Ishikawa (cell line): ENCODE results near the gene MACROH2A2.

Experiments used
- CEBPB ChIP-seq: IDR thresholded peaks from 2 replicates; pipeline ENCODE4 v1.6.1; 2012
- CREB1 ChIP-seq: IDR thresholded peaks from 2 replicates; pipeline ENCODE4 v1.6.1; 2012; ENCODE audit warnings: low read depth
- EGR1 ChIP-seq: IDR thresholded peaks from 2 replicates; pipeline ENCODE4 v1.6.1; 2012
- EP300 ChIP-seq: IDR thresholded peaks from 2 replicates; pipeline ENCODE4 v1.6.1; 2012; ENCODE audit warnings: borderline replicate concordance
- FOXM1 ChIP-seq: IDR thresholded peaks from 2 replicates; pipeline ENCODE4 v1.6.1; 2012; ENCODE audit warnings: low read depth, borderline replicate concordance
- MAX ChIP-seq: IDR thresholded peaks from 2 replicates; pipeline ENCODE4 v1.6.1; 2012
- NFIC ChIP-seq: IDR thresholded peaks from 2 replicates; pipeline ENCODE4 v1.6.1; 2012
- RAD21 ChIP-seq: IDR thresholded peaks from 2 replicates; pipeline ENCODE4 v1.6.1; 2012; ENCODE audit warnings: low read depth
- REST ChIP-seq: IDR thresholded peaks from 2 replicates; pipeline ENCODE4 v1.6.1; 2012; ENCODE audit warnings: low read depth, mild to moderate bottlenecking
- TAF1 ChIP-seq: IDR thresholded peaks from 2 replicates; pipeline ENCODE4 v1.6.1; 2012; ENCODE audit warnings: low read depth, mild to moderate bottlenecking
- TCF12 ChIP-seq: IDR thresholded peaks from 2 replicates; pipeline ENCODE4 v1.6.1; 2012; ENCODE audit warnings: low read depth
- TEAD4 ChIP-seq: IDR thresholded peaks from 2 replicates; pipeline ENCODE4 v1.6.1; 2012
- USF1 ChIP-seq: IDR thresholded peaks from 2 replicates; pipeline ENCODE4 v1.6.1; 2012
- YY1 ChIP-seq: IDR thresholded peaks from 2 replicates; pipeline ENCODE4 v1.6.1; 2012; ENCODE audit warnings: low read depth
- ZBTB7A ChIP-seq: IDR thresholded peaks from 2 replicates; pipeline ENCODE4 v1.6.1; 2012; ENCODE audit warnings: low read depth

Gene MACROH2A2

GRCh38 chr10:70111496-70111895 lies 58.9 kb downstream of the MACROH2A2 start:
- TF ChIP-seq NFIC (no peak), CREB1 (no peak), REST (no peak), TAF1 (no peak), USF1 (no peak), MAX (no peak), EP300 (no peak), RAD21 (no peak), ZBTB7A (no peak), CEBPB (no peak), FOXM1 (no peak), YY1 (no peak), TEAD4 (no peak), TCF12 (no peak), EGR1 (no peak)

GRCh38 chr10:70112071-70112470 lies 59.4 kb downstream of the MACROH2A2 start:
- TF ChIP-seq NFIC (no peak), REST (no peak), USF1 (no peak), EGR1 (no peak), TCF12 (no peak), EP300 (no peak), TEAD4 (no peak), MAX (no peak)

GRCh38 chr10:70114902-70115301 lies 62.3 kb downstream of the MACROH2A2 start:
- TF ChIP-seq CEBPB (no peak), FOXM1 (no peak), ZBTB7A (no peak), CREB1 (no peak), REST (no peak), NFIC (no peak)

GRCh38 chr10:70115948-70116682 lies 63.5 kb downstream of the MACROH2A2 start:
- TF ChIP-seq RAD21 (peak; percentile 60), EP300 (no peak), TCF12 (no peak)

GRCh38 chr10:70117646-70118045 lies 65.0 kb downstream of the MACROH2A2 start:
- TF ChIP-seq TEAD4 = no peak
- TF ChIP-seq CEBPB = no peak
- no peak for TF ChIP-seq EGR1
- TF ChIP-seq TCF12 = no peak
- TF ChIP-seq EP300 = no peak
- no peak for TF ChIP-seq FOXM1
- TF ChIP-seq ZBTB7A = no peak
- no peak for TF ChIP-seq REST
- no peak for TF ChIP-seq MAX
- TF ChIP-seq YY1 = no peak
- TF ChIP-seq NFIC = no peak
- TF ChIP-seq TAF1 = no peak
- no peak for TF ChIP-seq RAD21
- no peak for TF ChIP-seq CREB1
- TF ChIP-seq USF1 = no peak
